ENCODE results near the gene B4GALT3. TPM values are rescaled to one million over a fixed set of nuclear protein-coding genes. Genes with fewer than 3 reads are reported as not detected.

The B4GALT3 gene
- total RNA-seq, 2 experiments from 2014 or later, result 36.2 to 41.7 TPM

Small RNA genes within 50 kb of the gene (microRNA-seq; reads per million reads assigned to microRNA genes)
- 3.0 reads per million for gene MIR5187 (ENCODE audit: borderline replicate concordance)

Small RNA genes within 50 kb of the gene (small RNA-seq; reads per million reads assigned to genes)
- not detected for gene RF01225

Other genes with a start within 250 kb of the B4GALT3 start
- not detected in 2 replicates for gene ITLN2, start 222.7 kb downstream of the B4GALT3 start, total RNA-seq (2014; rRNA removed; shearing (Covaris generic))
- gene ITLN2, start 222.7 kb downstream of the B4GALT3 start, total RNA-seq (2022), result not detected in 2 replicates
- 11.7 and 13.5 TPM in 2 replicates for gene F11R, start 156.4 kb downstream of the B4GALT3 start, total RNA-seq (2014; rRNA removed; shearing (Covaris generic))
- gene F11R, start 156.4 kb downstream of the B4GALT3 start, total RNA-seq (2022), result 16.0 and 25.0 TPM in 2 replicates
- 164 and 206 TPM in 2 replicates for gene TSTD1, start 138.5 kb downstream of the B4GALT3 start, total RNA-seq (2014; rRNA removed; shearing (Covaris generic))
- 73.4 and 89.2 TPM in 2 replicates for gene TSTD1, start 138.5 kb downstream of the B4GALT3 start, total RNA-seq (2022)
- 83.1 and 97.5 TPM in 2 replicates for gene USF1, start 131.5 kb downstream of the B4GALT3 start, total RNA-seq (2014; rRNA removed; shearing (Covaris generic))
- 57.6 and 60.9 TPM in 2 replicates for gene USF1, start 131.5 kb downstream of the B4GALT3 start, total RNA-seq (2022)
- gene ARHGAP30, start 107.6 kb downstream of the B4GALT3 start, total RNA-seq (2014; rRNA removed; shearing (Covaris generic)), result 56.2 and 62.9 TPM in 2 replicates
- gene ARHGAP30, start 107.6 kb downstream of the B4GALT3 start, total RNA-seq (2022), result 86.7 and 101 TPM in 2 replicates
- not detected in 2 replicates for gene NECTIN4, start 87.9 kb downstream of the B4GALT3 start, total RNA-seq (2014; rRNA removed; shearing (Covaris generic))
- gene NECTIN4, start 87.9 kb downstream of the B4GALT3 start, total RNA-seq (2022), result not detected in 2 replicates
- gene KLHDC9, start 79.1 kb downstream of the B4GALT3 start, total RNA-seq (2014; rRNA removed; shearing (Covaris generic)), result 0.95 and 2.7 TPM in 2 replicates
- 1.3 and 3.0 TPM in 2 replicates for gene KLHDC9, start 79.1 kb downstream of the B4GALT3 start, total RNA-seq (2022)
- 52.7 and 55.6 TPM in 2 replicates for gene PFDN2, start 59.5 kb downstream of the B4GALT3 start, total RNA-seq (2014; rRNA removed; shearing (Covaris generic))
- gene PFDN2, start 59.5 kb downstream of the B4GALT3 start, total RNA-seq (2022), result 79.5 and 95.3 TPM in 2 replicates
- gene NIT1, start 59.4 kb downstream of the B4GALT3 start, total RNA-seq (2014; rRNA removed; shearing (Covaris generic)), result 30.2 and 42.7 TPM in 2 replicates
- 46.5 and 53.1 TPM in 2 replicates for gene NIT1, start 59.4 kb downstream of the B4GALT3 start, total RNA-seq (2022)
- 21.1 and 28.5 TPM in 2 replicates for gene DEDD, start 44.8 kb downstream of the B4GALT3 start, total RNA-seq (2014; rRNA removed; shearing (Covaris generic))
- gene DEDD, start 44.8 kb downstream of the B4GALT3 start, total RNA-seq (2022), result 36.9 and 41.9 TPM in 2 replicates
- gene UFC1, start 23.5 kb downstream of the B4GALT3 start, total RNA-seq (2014; rRNA removed; shearing (Covaris generic)), result 61.2 and 87.7 TPM in 2 replicates
- gene UFC1, start 23.5 kb downstream of the B4GALT3 start, total RNA-seq (2022), result 79.4 and 80.9 TPM in 2 replicates
- 18.4 and 19.6 TPM in 2 replicates for gene USP21, start 18.0 kb downstream of the B4GALT3 start, total RNA-seq (2014; rRNA removed; shearing (Covaris generic))
- gene USP21, start 18.0 kb downstream of the B4GALT3 start, total RNA-seq (2022), result 29.5 and 34.0 TPM in 2 replicates
- 40.1 and 42.0 TPM in 2 replicates for gene PPOX, start 11.1 kb downstream of the B4GALT3 start, total RNA-seq (2014; rRNA removed; shearing (Covaris generic))
- 45.5 and 53.2 TPM in 2 replicates for gene PPOX, start 11.1 kb downstream of the B4GALT3 start, total RNA-seq (2022)
- 0.03 TPM in 2 replicates for gene ADAMTS4, start 21.5 kb upstream of the B4GALT3 start, total RNA-seq (2014; rRNA removed; shearing (Covaris generic))
- 0.07 and 0.15 TPM in 2 replicates for gene ADAMTS4, start 21.5 kb upstream of the B4GALT3 start, total RNA-seq (2022)
- 62.9 and 76.4 TPM in 2 replicates for gene NDUFS2, start 24.9 kb upstream of the B4GALT3 start, total RNA-seq (2014; rRNA removed; shearing (Covaris generic))
- gene NDUFS2, start 24.9 kb upstream of the B4GALT3 start, total RNA-seq (2022), result 72.1 and 73.4 TPM in 2 replicates
- gene FCER1G, start 37.8 kb upstream of the B4GALT3 start, total RNA-seq (2014; rRNA removed; shearing (Covaris generic)), result 3.2 TPM in 1 of 2 replicates, not detected in the other
- 0.88 and 1.2 TPM in 2 replicates for gene FCER1G, start 37.8 kb upstream of the B4GALT3 start, total RNA-seq (2022)
- not detected in 2 replicates for gene APOA2, start 46.1 kb upstream of the B4GALT3 start, total RNA-seq (2014; rRNA removed; shearing (Covaris generic))
- gene APOA2, start 46.1 kb upstream of the B4GALT3 start, total RNA-seq (2022), result not detected in 2 replicates
- 8.3 and 11.0 TPM in 2 replicates for gene TOMM40L, start 48.6 kb upstream of the B4GALT3 start, total RNA-seq (2014; rRNA removed; shearing (Covaris generic))
- 16.0 and 20.1 TPM in 2 replicates for gene TOMM40L, start 48.6 kb upstream of the B4GALT3 start, total RNA-seq (2022)
- not detected in 2 replicates for gene NR1I3, start 60.7 kb upstream of the B4GALT3 start, total RNA-seq (2014; rRNA removed; shearing (Covaris generic))
- gene NR1I3, start 60.7 kb upstream of the B4GALT3 start, total RNA-seq (2022), result not detected in 2 replicates
- not detected in 2 replicates for gene PCP4L1, start 81.2 kb upstream of the B4GALT3 start, total RNA-seq (2014; rRNA removed; shearing (Covaris generic))
- gene PCP4L1, start 81.2 kb upstream of the B4GALT3 start, total RNA-seq (2022), result not detected in 2 replicates
- 4.2 and 4.5 TPM in 2 replicates for gene MPZ, start 132.5 kb upstream of the B4GALT3 start, total RNA-seq (2014; rRNA removed; shearing (Covaris generic))
- 9.0 and 10.8 TPM in 2 replicates for gene MPZ, start 132.5 kb upstream of the B4GALT3 start, total RNA-seq (2022)
- 17.9 and 20.6 TPM in 2 replicates for gene SDHC, start 136.9 kb upstream of the B4GALT3 start, total RNA-seq (2014; rRNA removed; shearing (Covaris generic))
- 149 and 175 TPM in 2 replicates for gene SDHC, start 136.9 kb upstream of the B4GALT3 start, total RNA-seq (2022)
- gene CFAP126, start 190.4 kb upstream of the B4GALT3 start, total RNA-seq (2014; rRNA removed; shearing (Covaris generic)), result not detected in 2 replicates
- gene CFAP126, start 190.4 kb upstream of the B4GALT3 start, total RNA-seq (2022), result not detected in 2 replicates

All from OCI-LY7 (cell line).